HG03571 (cell line): ENCODE measurements around the gene PWWP2B.

Experiments used
- ATAC-seq: cut with Tn5 transposase; IDR thresholded peaks from one replicate; pipeline ENCODE4 v1.9.1; 2021; ENCODE audit not compliant: unreplicated experiment

PWWP2B gene

GRCh38 chr10:132393695-132394181 lies 3.3 kb upstream of the PWWP2B start:
- ATAC-seq: no peak

GRCh38 chr10:132394201-132394811 lies 2.7 kb upstream of the PWWP2B start:
- ATAC-seq: no peak

GRCh38 chr10:132394936-132395703 lies 1.9 kb upstream of the PWWP2B start:
- ATAC-seq: no peak

GRCh38 chr10:132395704-132396493 lies 1.1 kb upstream of the PWWP2B start:
- ATAC-seq: no peak

GRCh38 chr10:132396494-132397035 lies 435 bp upstream of the PWWP2B start:
- ATAC-seq: peak; percentile 59

- peak; percentile 36 for ATAC-seq
Measured at GRCh38 chr10:132397671-132398565, 918 bp downstream of the PWWP2B start.

GRCh38 chr10:132398566-132398991 lies 1.6 kb downstream of the PWWP2B start:
- no peak for ATAC-seq

- ATAC-seq: no peak
Measured at GRCh38 chr10:132399117-132400035, 2.4 kb downstream of the PWWP2B start.

GRCh38 chr10:132400041-132400546 lies 3.1 kb downstream of the PWWP2B start:
- ATAC-seq: no peak

GRCh38 chr10:132400547-132401151 lies 3.6 kb downstream of the PWWP2B start:
- no peak for ATAC-seq

- ATAC-seq: no peak
Measured at GRCh38 chr10:132401401-132402118, 4.6 kb downstream of the PWWP2B start.

- no peak for ATAC-seq
Measured at GRCh38 chr10:132402781-132403241, 5.8 kb downstream of the PWWP2B start.

- no peak for ATAC-seq
Measured at GRCh38 chr10:132403511-132404168, 6.6 kb downstream of the PWWP2B start.

- no peak for ATAC-seq
Measured at GRCh38 chr10:132404169-132404880, 7.3 kb downstream of the PWWP2B start.

- ATAC-seq: no peak
Measured at GRCh38 chr10:132404911-132405462, 8.0 kb downstream of the PWWP2B start.

GRCh38 chr10:132405463-132405991 lies 8.5 kb downstream of the PWWP2B start:
- no peak for ATAC-seq
